ENCODE data around the gene RCSD1.
A peak's percentile ranks its signal among the peaks of the same experiment; 100 is the strongest.
"Not testable (repeated sequence)": the region's sequence is repeated elsewhere in the genome, so short reads cannot be mapped to it uniquely, and the experiment has no call there.

The RCSD1 gene

GRCh38 chr1:167719715-167720421, 89.8 kb downstream of the RCSD1 start:
- not testable (repeated sequence) for H3K36me3 ChIP-seq (replicated peaks in 1 of 2; ENCODE audit: control insufficient read depth in 2 of 2, insufficient read depth in 2 of 2, low read length in 2 of 2); H3K4ac ChIP-seq (ENCODE audit: low read length); H3K14ac ChIP-seq (ENCODE audit: low read length); H4K8ac ChIP-seq (ENCODE audit: low read depth, low read length); H3K18ac ChIP-seq (ENCODE audit: low read length); H2BK120ac ChIP-seq (ENCODE audit: low read depth, low read length); H2BK5ac ChIP-seq (ENCODE audit: low read length); H3K4me3 ChIP-seq (ENCODE audit: low read length in 2 of 2); H4K91ac ChIP-seq (ENCODE audit: low read depth, low read length, poor library complexity); H3K79me1 ChIP-seq (ENCODE audit: low read depth, low read length); H3K27ac ChIP-seq (replicated peaks; ENCODE audit: low read length); DNase-seq (ENCODE audit: low spot score); H2AFZ ChIP-seq (ENCODE audit: low read length); H3K9me3 ChIP-seq (replicated peaks in 1 of 2; ENCODE audit: control insufficient read depth in 2 of 2, insufficient read depth in 1 of 2, low read depth in 1 of 2, low read length in 2 of 2); H3K4me1 ChIP-seq (ENCODE audit: control insufficient read depth in 2 of 2, insufficient read depth in 1 of 2, low read depth in 1 of 2, low read length in 2 of 2); H2BK15ac ChIP-seq (ENCODE audit: low read length); H3K27me3 ChIP-seq (ENCODE audit: control insufficient read depth in 3 of 3, insufficient read depth in 3 of 3, low read depth in 1 of 3, low read length in 3 of 3); H3K23ac ChIP-seq (ENCODE audit: low read depth, low read length, poor library complexity); H3K4me2 ChIP-seq (ENCODE audit: insufficient read depth, low read length, poor library complexity, severe bottlenecking); H3K9ac ChIP-seq (ENCODE audit: low read depth, low read length, poor library complexity); H2BK12ac ChIP-seq (ENCODE audit: low read length)
- no CpG with 5 or more reads among the region's 25 CpGs for WGBS, 2 donors (ENCODE audit: extremely low coverage in 2 of 2, insufficient read length in 2 of 2, insufficient replicate concordance in 1 of 2)
- peak overlapping the region; percentile 38 for H2AK5ac ChIP-seq (ENCODE audit: low read depth, low read length)

GRCh38 chr1:167720965-167721616, 91.1 kb downstream of the RCSD1 start:
- no peak overlapping the region for H2BK120ac ChIP-seq (ENCODE audit: low read depth, low read length)
- H3K14ac ChIP-seq (ENCODE audit: low read length): no peak overlapping the region
- DNase-seq (ENCODE audit: low spot score): peak; percentile 12
- no peak overlapping the region for H2BK12ac ChIP-seq (ENCODE audit: low read length)
- no peaks in the 10 kb centered on the region for H3K27me3 ChIP-seq (ENCODE audit: control insufficient read depth in 3 of 3, insufficient read depth in 3 of 3, low read depth in 1 of 3, low read length in 3 of 3)
- H3K9me3 ChIP-seq (replicated peaks in 1 of 2; ENCODE audit: control insufficient read depth in 2 of 2, insufficient read depth in 1 of 2, low read depth in 1 of 2, low read length in 2 of 2): no peaks in the 10 kb centered on the region
- peaks cover 0 to 8% of the 10 kb centered on the region in 2 donors for H3K36me3 ChIP-seq (replicated peaks in 1 of 2; ENCODE audit: control insufficient read depth in 2 of 2, insufficient read depth in 2 of 2, low read length in 2 of 2)
- H3K4me1 ChIP-seq (ENCODE audit: control insufficient read depth in 2 of 2, insufficient read depth in 1 of 2, low read depth in 1 of 2, low read length in 2 of 2): peaks cover 0 to 6% of the 10 kb centered on the region in 2 donors
- H3K23ac ChIP-seq (ENCODE audit: low read depth, low read length, poor library complexity): no peak overlapping the region
- H2AFZ ChIP-seq (ENCODE audit: low read length): peak overlapping the region; percentile 97
- H3K79me1 ChIP-seq (ENCODE audit: low read depth, low read length): peaks cover 3% of the 10 kb centered on the region
- peak overlapping the region; percentile 82 for H3K9ac ChIP-seq (ENCODE audit: low read depth, low read length, poor library complexity)
- no peak overlapping the region for H4K91ac ChIP-seq (ENCODE audit: low read depth, low read length, poor library complexity)
- H3K4me3 ChIP-seq (ENCODE audit: low read length in 2 of 2): peak overlapping the region; percentile 81 to 82
- H3K4me2 ChIP-seq (ENCODE audit: insufficient read depth, low read length, poor library complexity, severe bottlenecking): peak overlapping the region; percentile 54
- no CpG with 5 or more reads among the region's 13 CpGs for WGBS, 2 donors (ENCODE audit: extremely low coverage in 2 of 2, insufficient read length in 2 of 2, insufficient replicate concordance in 1 of 2)
- no peak overlapping the region for H3K18ac ChIP-seq (ENCODE audit: low read length)
- peak overlapping the region; percentile 15 for H2BK15ac ChIP-seq (ENCODE audit: low read length)
- peak overlapping the region; percentile 72 for H2BK5ac ChIP-seq (ENCODE audit: low read length)
- no peak overlapping the region for H3K4ac ChIP-seq (ENCODE audit: low read length)
- no peak overlapping the region for H4K8ac ChIP-seq (ENCODE audit: low read depth, low read length)
- no peak overlapping the region for H3K27ac ChIP-seq (replicated peaks; ENCODE audit: low read length)
- no peak overlapping the region for H2AK5ac ChIP-seq (ENCODE audit: low read depth, low read length)

GRCh38 chr1:167721617-167722151, 91.7 kb downstream of the RCSD1 start, which contains the start of gene MPZL1:
TSS of gene MPZL1 (plus strand) at chr1:167721982. CDS start at chr1:167722152, 170 bp downstream.
- Histone ChIP-seq H3K27ac (replicated peaks; ENCODE audit: low read length) (peak within 1 kb of the TSS; percentile 43), H3K14ac (ENCODE audit: low read length) (peak within 1 kb of the TSS; percentile 95), H3K9ac (ENCODE audit: low read depth, low read length, poor library complexity) (peak within 1 kb of the TSS; percentile 93), H4K8ac (ENCODE audit: low read depth, low read length) (no peak within 1 kb of the TSS), H2BK15ac (ENCODE audit: low read length) (peak within 1 kb of the TSS; percentile 15), H2BK5ac (ENCODE audit: low read length) (peak within 1 kb of the TSS; percentile 72), H3K18ac (ENCODE audit: low read length) (peak within 1 kb of the TSS; percentile 99), H2BK12ac (ENCODE audit: low read length) (no peak within 1 kb of the TSS), H3K27me3 (ENCODE audit: control insufficient read depth in 3 of 3, insufficient read depth in 3 of 3, low read depth in 1 of 3, low read length in 3 of 3) (no peaks in the 10 kb centered on the region), H3K79me1 (ENCODE audit: low read depth, low read length) (peaks cover 3% of the 10 kb centered on the region), H2BK120ac (ENCODE audit: low read depth, low read length) (peak within 1 kb of the TSS; percentile 75), H3K4me1 (ENCODE audit: control insufficient read depth in 2 of 2, insufficient read depth in 1 of 2, low read depth in 1 of 2, low read length in 2 of 2) (peaks cover 0 to 6% of the 10 kb centered on the region in 2 donors), H3K23ac (ENCODE audit: low read depth, low read length, poor library complexity) (peak within 1 kb of the TSS; percentile 92), H3K4ac (ENCODE audit: low read length) (no peak within 1 kb of the TSS), H2AK5ac (ENCODE audit: low read depth, low read length) (peak within 1 kb of the TSS; percentile 48), H3K36me3 (replicated peaks in 1 of 2; ENCODE audit: control insufficient read depth in 2 of 2, insufficient read depth in 2 of 2, low read length in 2 of 2) (peaks cover 0 to 8% of the 10 kb centered on the region in 2 donors), H4K91ac (ENCODE audit: low read depth, low read length, poor library complexity) (peak within 1 kb of the TSS; percentile 28), H3K4me3 (ENCODE audit: low read length in 2 of 2) (peak within 1 kb of the TSS; percentile 82 to 95), H3K4me2 (ENCODE audit: insufficient read depth, low read length, poor library complexity, severe bottlenecking) (peak within 1 kb of the TSS; percentile 54), H2AFZ (ENCODE audit: low read length) (peak within 1 kb of the TSS; percentile 97), H3K9me3 (replicated peaks in 1 of 2; ENCODE audit: control insufficient read depth in 2 of 2, insufficient read depth in 1 of 2, low read depth in 1 of 2, low read length in 2 of 2) (no peaks in the 10 kb centered on the region)
- WGBS, 2 donors (ENCODE audit: extremely low coverage in 2 of 2, insufficient read length in 2 of 2, insufficient replicate concordance in 1 of 2): no CpG with 5 or more reads among the region's 52 CpGs
- peak; percentile 93 for DNase-seq (ENCODE audit: low spot score)
